WTC11 (cell line): Measurements from ENCODE around the gene TCF7L1. TPM values are rescaled to one million over a fixed set of nuclear protein-coding genes. Genes with fewer than 3 reads are reported as not detected.

Source experiments
- ATAC-seq: fragments of 200-7000 bp; cut with Tn5 transposase; 2 replicates; pipeline ENCODE4 v1.10.0; 2021; ENCODE audit warnings: mild to moderate bottlenecking, moderate library complexity
- CTCF ChIA-PET: fragments of 300-600 bp; sonication (Branson Sonifier 250); formaldehyde crosslinking; loops from one replicate; lab custom pipeline; 2021; ENCODE audit warnings: antibody characterized with exemption; lab: Charles Lee
- POLR2A ChIA-PET: fragments of 350-600 bp; sonication (Branson Sonifier 250); formaldehyde crosslinking; loops from one replicate; lab custom pipeline; 2021; ENCODE audit warnings: antibody characterized with exemption; lab: Charles Lee
- DNase-seq: peaks from one replicate; pipeline ENCODE4 v3.0.0; 2021; ENCODE audit warnings: low spot score
- H3K27ac Mint-ChIP-seq: 2 replicates; pipeline ENCODE4 v1.8.0; 2021; ENCODE audit warnings: mixed read lengths
- H3K27me3 Mint-ChIP-seq: 2 replicates; pipeline ENCODE4 v1.8.0; 2021; ENCODE audit warnings: low read depth, mild to moderate bottlenecking, moderate library complexity, mixed read lengths
- H3K36me3 Mint-ChIP-seq: 2 replicates; pipeline ENCODE4 v1.8.0; 2021; ENCODE audit warnings: mixed read lengths
- H3K4me1 Mint-ChIP-seq: 2 replicates; pipeline ENCODE4 v1.8.0; 2022; ENCODE audit warnings: mixed read lengths
- H3K4me3 Mint-ChIP-seq: 2 replicates; pipeline ENCODE4 v1.8.0; 2021; ENCODE audit warnings: mild to moderate bottlenecking, moderate library complexity, mixed read lengths
- H3K9me3 Mint-ChIP-seq: 2 replicates; pipeline ENCODE4 v1.8.0; 2021; ENCODE audit warnings: mixed read lengths
- AFF4 ChIP-seq: sonication (generic); formaldehyde crosslinking; IDR thresholded peaks from 2 replicates; pipeline ENCODE4 v1.8.1; 2023; ENCODE audit warnings: mild to moderate bottlenecking, missing genetic modification reagents, borderline replicate concordance
- CBFB ChIP-seq: sonication (generic); formaldehyde crosslinking; IDR thresholded peaks from 2 replicates; pipeline ENCODE4 v1.8.1; 2022; ENCODE audit warnings: mild to moderate bottlenecking, low read depth, missing genetic modification reagents
- CREB1 ChIP-seq: sonication (generic); formaldehyde crosslinking; IDR thresholded peaks from 2 replicates; pipeline ENCODE4 v1.8.0; 2023; ENCODE audit warnings: mild to moderate bottlenecking, missing genetic modification reagents
- CTCF ChIP-seq: fragments of 200-600 bp; IDR thresholded peaks from 2 replicates; pipeline ENCODE4 v1.8.0; 2022; ENCODE audit warnings: antibody characterized with exemption
- EMX1 ChIP-seq: fragments of 250-450 bp; sonication (Bioruptor Pico); IDR thresholded peaks from 2 replicates; pipeline ENCODE4 v1.8.0; 2021; ENCODE audit warnings: mild to moderate bottlenecking
- ESRRA ChIP-seq: sonication (generic); formaldehyde crosslinking; IDR thresholded peaks from 2 replicates; pipeline ENCODE4 v1.8.1; 2022; ENCODE audit warnings: mild to moderate bottlenecking, missing genetic modification reagents, borderline replicate concordance
- FOXJ3 ChIP-seq: sonication (generic); formaldehyde crosslinking; IDR thresholded peaks from 2 replicates; pipeline ENCODE4 v1.9.0; 2021; ENCODE audit warnings: missing genetic modification reagents, mild to moderate bottlenecking, borderline replicate concordance
- FOXP1 ChIP-seq: sonication (generic); formaldehyde crosslinking; IDR thresholded peaks from 2 replicates; pipeline ENCODE4 v1.8.0; 2022; ENCODE audit warnings: missing genetic modification reagents, mild to moderate bottlenecking, moderate library complexity, borderline replicate concordance
- JUN ChIP-seq: sonication (generic); formaldehyde crosslinking; IDR thresholded peaks from 2 replicates; pipeline ENCODE4 v1.8.0; 2023; ENCODE audit warnings: mild to moderate bottlenecking, missing genetic modification reagents
- NFE2L1 ChIP-seq: sonication (generic); formaldehyde crosslinking; IDR thresholded peaks from 2 replicates; pipeline ENCODE4 v1.8.1; 2023; ENCODE audit warnings: missing genetic modification reagents
- NR1H2 ChIP-seq: sonication (generic); formaldehyde crosslinking; IDR thresholded peaks from 2 replicates; pipeline ENCODE4 v1.9.0; 2021; ENCODE audit warnings: mild to moderate bottlenecking, moderate library complexity, missing genetic modification reagents
- NR2C2 ChIP-seq: sonication (generic); formaldehyde crosslinking; IDR thresholded peaks from 2 replicates; pipeline ENCODE4 v1.8.0; 2022; ENCODE audit warnings: mild to moderate bottlenecking, missing genetic modification reagents
- SMAD3 ChIP-seq: sonication (generic); formaldehyde crosslinking; IDR thresholded peaks from 2 replicates; pipeline ENCODE4 v1.8.0; 2022; ENCODE audit warnings: missing genetic modification reagents, mild to moderate bottlenecking, borderline replicate concordance
- SP1 ChIP-seq: sonication (generic); formaldehyde crosslinking; conservative IDR thresholded peaks from 2 replicates; pipeline ENCODE4 v1.8.1; 2022; ENCODE audit warnings: missing genetic modification reagents
- TEAD4 ChIP-seq: sonication (generic); formaldehyde crosslinking; IDR thresholded peaks from 2 replicates; pipeline ENCODE4 v1.8.0; 2022; ENCODE audit warnings: mild to moderate bottlenecking, missing genetic modification reagents
- ZBTB21 ChIP-seq: sonication (generic); formaldehyde crosslinking; IDR thresholded peaks from 2 replicates; pipeline ENCODE4 v1.8.1; 2023; ENCODE audit warnings: mild to moderate bottlenecking, missing genetic modification reagents, borderline replicate concordance
- ZBTB43 ChIP-seq: sonication (generic); formaldehyde crosslinking; IDR thresholded peaks from 2 replicates; pipeline ENCODE4 v1.8.1; 2023; ENCODE audit warnings: mild to moderate bottlenecking, missing genetic modification reagents
- ZNF121 ChIP-seq: sonication (generic); formaldehyde crosslinking; IDR thresholded peaks from 2 replicates; pipeline ENCODE4 v1.8.0; 2023; ENCODE audit warnings: missing genetic modification reagents
- ZNF232 ChIP-seq: sonication (generic); formaldehyde crosslinking; IDR thresholded peaks from 2 replicates; pipeline ENCODE4 v1.8.0; 2022; ENCODE audit warnings: mild to moderate bottlenecking, missing genetic modification reagents
- ZNF263 ChIP-seq: sonication (generic); formaldehyde crosslinking; IDR thresholded peaks from 2 replicates; pipeline ENCODE4 v1.8.1; 2022; ENCODE audit warnings: low read depth, mild to moderate bottlenecking, moderate library complexity, missing genetic modification reagents
- ZNF317 ChIP-seq: sonication (generic); formaldehyde crosslinking; IDR thresholded peaks from 2 replicates; pipeline ENCODE4 v1.8.1; 2023; ENCODE audit warnings: low read depth, mild to moderate bottlenecking, moderate library complexity, missing genetic modification reagents, borderline replicate concordance
- total RNA-seq: library from RNA; stranded (reverse); gene quantifications from 3 replicates; pipeline ENCODE4 v1.2.3, GENCODE V29; 2021
- TF ChIP-seq, protein P1 (sequence below): fragments of 250-450 bp; sonication (Bioruptor Pico); conservative IDR thresholded peaks from 2 replicates; pipeline ENCODE4 v1.9.0; 2021; ENCODE audit warnings: mild to moderate bottlenecking
- TF ChIP-seq, protein P2 (sequence below): sonication (generic); formaldehyde crosslinking; IDR thresholded peaks from 2 replicates; pipeline ENCODE4 v1.8.0; 2022; ENCODE audit warnings: mild to moderate bottlenecking, missing genetic modification reagents
- TF ChIP-seq, protein P3 (sequence below): fragments of 250-450 bp; sonication (Bioruptor Pico); IDR thresholded peaks from 2 replicates; pipeline ENCODE4 v2.1.2; 2022; ENCODE audit warnings: mild to moderate bottlenecking, moderate library complexity
- TF ChIP-seq, protein P4 (sequence below): sonication (generic); formaldehyde crosslinking; conservative IDR thresholded peaks from 2 replicates; pipeline ENCODE4 v1.8.1; 2022; ENCODE audit warnings: mild to moderate bottlenecking, missing genetic modification reagents

TCF7L1 gene
- total RNA-seq, 1 experiment from 2014 or later, result 104 TPM

GRCh38 chr2:85194780-85195480 is 61.7 kb downstream of the TCF7L1 start:
- no peaks in the 10 kb centered on the region for H3K27me3 Mint-ChIP-seq
- ChIA-PET CTCF (interaction anchor here (1.1 kb wide), 1 partner anchor 9 kb away, joined by 5 read pairs; no protein-coding TSS in a partner anchor), POLR2A (no interaction called here)
- H3K4me3 Mint-ChIP-seq, result no peak overlapping the region
- no peak for DNase-seq
- no peak overlapping the region for H3K27ac Mint-ChIP-seq
- peaks cover 36% of the 10 kb centered on the region for H3K4me1 Mint-ChIP-seq
- no peak for ATAC-seq
- TF ChIP-seq ZNF232 (CRISPR knock-in tag), result no peak
- TF ChIP-seq NFE2L1 (CRISPR knock-in tag), result no peak
- TF ChIP-seq TEAD4 (CRISPR knock-in tag), result no peak
- no peak for TF ChIP-seq CREB1 (CRISPR knock-in tag)
- no peak for TF ChIP-seq JUN
- TF ChIP-seq FOXJ3 (CRISPR knock-in tag), result no peak
- no peak for TF ChIP-seq ZNF263 (CRISPR knock-in tag)
- TF ChIP-seq NR2C2 (CRISPR knock-in tag), result no peak
- no peak for TF ChIP-seq SP1 (CRISPR knock-in tag)
- TF ChIP-seq, protein P1, sequence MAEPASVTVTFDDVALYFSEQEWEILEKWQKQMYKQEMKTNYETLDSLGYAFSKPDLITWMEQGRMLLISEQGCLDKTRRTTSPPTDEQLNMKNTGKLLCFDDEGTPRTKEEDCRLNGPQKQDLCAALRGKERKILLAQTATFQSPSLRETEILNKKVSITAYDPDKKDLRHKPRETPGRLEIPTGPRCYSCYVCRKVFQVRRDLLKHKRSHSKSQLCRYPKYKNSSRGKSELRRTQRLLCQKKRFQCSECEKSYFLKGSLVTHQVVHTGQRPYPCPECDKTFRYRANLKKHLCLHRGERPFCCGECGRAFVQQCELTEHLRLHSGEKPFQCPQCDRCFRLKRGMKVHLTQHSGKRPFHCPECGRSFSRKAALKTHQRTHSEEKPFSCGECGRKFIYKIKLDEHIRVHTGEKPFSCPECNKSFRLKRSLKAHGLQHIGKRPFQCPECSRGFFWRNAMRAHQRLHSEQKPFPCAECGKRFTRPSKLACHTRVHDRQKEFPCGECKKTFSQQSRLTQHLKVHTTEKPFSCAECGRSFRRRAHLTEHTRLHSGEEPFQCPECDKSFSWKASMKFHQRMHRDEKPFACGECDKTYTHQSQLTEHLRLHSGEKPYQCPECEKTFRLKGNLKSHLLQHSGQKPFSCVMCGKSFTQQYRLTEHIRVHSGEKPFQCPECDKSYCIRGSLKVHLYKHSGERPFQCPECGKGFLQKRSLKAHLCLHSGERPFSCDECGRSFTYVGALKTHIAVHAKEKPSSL (CRISPR knock-in tag), result no peak
- TF ChIP-seq, protein P2, sequence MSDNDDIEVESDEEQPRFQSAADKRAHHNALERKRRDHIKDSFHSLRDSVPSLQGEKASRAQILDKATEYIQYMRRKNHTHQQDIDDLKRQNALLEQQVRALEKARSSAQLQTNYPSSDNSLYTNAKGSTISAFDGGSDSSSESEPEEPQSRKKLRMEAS (CRISPR knock-in tag), result no peak
- no peak for TF ChIP-seq SMAD3
- no peaks in the 10 kb centered on the region for H3K9me3 Mint-ChIP-seq
- H3K36me3 Mint-ChIP-seq, result peaks cover 12% of the 10 kb centered on the region

DNA sequence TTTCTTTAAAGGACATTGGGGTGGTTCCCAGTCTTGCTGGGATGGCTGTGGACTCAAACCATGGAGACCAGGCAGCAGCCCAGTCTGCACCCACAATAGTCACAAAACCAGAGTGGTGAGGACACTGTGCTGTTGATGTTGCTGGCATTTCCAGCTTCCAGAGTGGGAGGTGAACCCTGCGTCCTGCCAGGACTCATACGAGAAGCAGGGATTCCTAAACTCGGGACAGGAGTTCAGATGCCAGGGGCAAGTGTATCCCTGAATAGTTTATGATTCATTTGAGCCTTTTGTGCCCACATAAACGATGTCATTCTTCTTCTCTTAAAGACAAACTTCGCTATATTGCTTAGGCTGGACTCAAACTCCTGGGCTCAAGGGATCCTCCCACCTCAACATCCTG is 62.8 kb downstream of the TCF7L1 start:
- ChIA-PET CTCF (no interaction called here), POLR2A (interaction anchor here (0.5 kb wide), 1 partner anchor 16 kb away, joined by 3 read pairs; no protein-coding TSS in a partner anchor)
- DNase-seq (no peak), ATAC-seq (no peak)
- no peak overlapping the region for H3K27ac Mint-ChIP-seq
- H3K36me3 Mint-ChIP-seq, result peaks cover 12% of the 10 kb centered on the region
- H3K27me3 Mint-ChIP-seq, result no peaks in the 10 kb centered on the region
- no peak for TF ChIP-seq SP1 (CRISPR knock-in tag)
- TF ChIP-seq AFF4 (CRISPR knock-in tag), result no peak
- TF ChIP-seq NR1H2 (CRISPR knock-in tag), result no peak
- no peak for TF ChIP-seq EMX1 (CRISPR knock-in tag)
- TF ChIP-seq ZNF317 (CRISPR knock-in tag), result no peak
- TF ChIP-seq, protein P3, sequence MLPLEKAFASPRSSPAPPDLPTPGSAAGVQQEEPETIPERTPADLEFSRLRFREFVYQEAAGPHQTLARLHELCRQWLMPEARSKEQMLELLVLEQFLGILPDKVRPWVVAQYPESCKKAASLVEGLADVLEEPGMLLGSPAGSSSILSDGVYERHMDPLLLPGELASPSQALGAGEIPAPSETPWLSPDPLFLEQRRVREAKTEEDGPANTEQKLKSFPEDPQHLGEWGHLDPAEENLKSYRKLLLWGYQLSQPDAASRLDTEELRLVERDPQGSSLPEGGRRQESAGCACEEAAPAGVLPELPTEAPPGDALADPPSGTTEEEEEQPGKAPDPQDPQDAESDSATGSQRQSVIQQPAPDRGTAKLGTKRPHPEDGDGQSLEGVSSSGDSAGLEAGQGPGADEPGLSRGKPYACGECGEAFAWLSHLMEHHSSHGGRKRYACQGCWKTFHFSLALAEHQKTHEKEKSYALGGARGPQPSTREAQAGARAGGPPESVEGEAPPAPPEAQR, result no peak
- TF ChIP-seq, protein P4, sequence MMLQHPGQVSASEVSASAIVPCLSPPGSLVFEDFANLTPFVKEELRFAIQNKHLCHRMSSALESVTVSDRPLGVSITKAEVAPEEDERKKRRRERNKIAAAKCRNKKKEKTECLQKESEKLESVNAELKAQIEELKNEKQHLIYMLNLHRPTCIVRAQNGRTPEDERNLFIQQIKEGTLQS (CRISPR knock-in tag), result no peak
- TF ChIP-seq CBFB (CRISPR knock-in tag), result no peak
- no peak for TF ChIP-seq FOXP1 (CRISPR knock-in tag)
- no peak for TF ChIP-seq CTCF
- no peak for TF ChIP-seq ZBTB43
- no peak for TF ChIP-seq ZBTB21 (CRISPR knock-in tag)
- TF ChIP-seq ESRRA, result no peak
- TF ChIP-seq ZNF121 (CRISPR knock-in tag), result no peak
- no peak overlapping the region for H3K4me3 Mint-ChIP-seq
- no peaks in the 10 kb centered on the region for H3K9me3 Mint-ChIP-seq
- peaks cover 27% of the 10 kb centered on the region for H3K4me1 Mint-ChIP-seq
